Testis (tissue), 3 donors: ENCODE data around the gene OR6B3. TPM values are rescaled to one million over a fixed set of nuclear protein-coding genes. Genes with fewer than 3 reads are reported as not detected.

Experiments used
- DNase-seq: peaks from one replicate; pipeline ENCODE4 v3.0.0-alpha.2; 2019
- H3K27ac ChIP-seq, 2 donors: fragments of 200-600 bp; sonication (generic); one replicate each; pipeline ENCODE4 v1.5.1; 2019
- H3K27me3 ChIP-seq: fragments of 200-600 bp; sonication (generic); one replicate; pipeline ENCODE4 v1.5.1; 2019
- H3K36me3 ChIP-seq: fragments of 200-600 bp; sonication (generic); one replicate; pipeline ENCODE4 v1.5.1; 2017; ENCODE audit warnings: low read depth; ENCODE audit errors: missing control alignments
- H3K4me1 ChIP-seq: fragments of 200-600 bp; sonication (generic); one replicate; pipeline ENCODE4 v1.5.1; 2019
- H3K4me3 ChIP-seq, 2 donors: fragments of 200-600 bp; sonication (generic); one replicate each; pipeline ENCODE4 v1.5.1; 2017 to 2019
- H3K9me3 ChIP-seq: fragments of 200-600 bp; sonication (generic); one replicate; pipeline ENCODE4 v1.5.1; 2017
- POLR2A ChIP-seq: fragments of 450-650 bp; IDR thresholded peaks from one replicate; pipeline ENCODE4 v1.6.1; 2017; ENCODE audit warnings: antibody characterized with exemption, mild to moderate bottlenecking, moderate library complexity
- WGBS, 2 donors: methylation state at CpG; one replicate each; pipeline ENCODE4 v1.1.5; 2018; 5-methylcytosine and 5-hydroxymethylcytosine counted together
- intact Hi-C: fragments of 100-400 bp; cut with DNase I; formaldehyde crosslinking; loops from one replicate; pipeline ENCODE4 v1.15.1; 2023; ENCODE audit warnings: low total_unique reads
- polyA plus RNA-seq: library from polyadenylated mRNA; stranded (reverse); fragments of 350-450 nt; fragmentation: Illumina TruSeq; extraction: RNeasy Lipid Tissue Mini Kit (QIAGEN cat#74804); gene quantifications from one replicate; pipeline ENCODE4 v1.2.3, GENCODE V29; 2014; ENCODE audit warnings: low read depth, low replicate concordance; ENCODE audit not compliant: insufficient read depth
- total RNA-seq, 2 donors: library from RNA; depleted of rRNA; stranded (reverse); fragments of >200 nt; gene quantifications; one replicate each; pipeline ENCODE4 v1.2.3, GENCODE V29; 2016
- TF ChIP-seq, protein P1 (sequence below), 3 experiments: fragments of 450-650 bp in 2 of 3; fragments of 200-600 bp in 1 of 3; sonication (generic) in 1 of 3; IDR thresholded peaks; one replicate each; pipeline ENCODE4 v1.5.1; 2016 to 2019; ENCODE audit warnings: antibody characterized with exemption in 3 of 3, mild to moderate bottlenecking in 2 of 3, moderate library complexity in 1 of 3

Gene OR6B3
- total and polyA plus RNA-seq, 3 donors from 2014 or later: 0.80 to 1.4 (median 1.0) TPM

DNA sequence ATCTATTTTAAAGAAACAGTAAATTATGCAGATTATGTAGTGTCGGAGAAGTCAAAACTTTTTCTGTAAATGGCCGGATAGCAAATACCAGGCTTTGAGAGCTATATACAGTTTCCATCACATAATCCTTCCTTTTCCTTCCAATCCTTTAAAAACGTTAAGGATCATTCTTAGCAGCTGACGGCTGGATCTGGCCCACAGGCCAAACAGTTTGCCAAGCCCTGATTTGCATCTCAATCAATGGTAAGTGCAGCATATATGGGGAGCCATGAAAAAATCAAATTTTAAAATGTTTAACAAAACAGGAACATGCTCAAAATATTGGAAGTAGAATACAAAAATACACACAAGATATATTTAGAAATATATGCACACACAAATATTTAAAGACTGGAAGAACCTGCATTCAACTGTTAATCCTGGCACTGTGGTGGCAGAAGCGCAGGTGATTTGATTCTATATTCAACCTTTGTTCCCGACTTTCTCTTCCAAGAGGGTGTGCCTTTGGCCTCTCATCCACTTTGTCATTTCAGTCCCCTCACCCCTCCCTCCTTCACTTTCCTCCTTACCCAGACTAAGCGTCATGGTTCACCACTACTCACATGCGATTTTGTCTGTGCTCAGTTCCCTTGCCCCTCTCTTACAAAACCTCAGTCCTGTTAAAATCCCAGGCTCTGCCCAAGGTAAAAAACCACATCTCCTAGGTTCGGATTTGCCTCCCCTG is 55.5 kb downstream of the OR6B3 start:
- Histone ChIP-seq H3K27me3 (no peaks in the 10 kb centered on the region), H3K4me3 (no peak overlapping the region), H3K4me1 (no peaks in the 10 kb centered on the region), H3K27ac (no peak overlapping the region), H3K36me3 (no peaks in the 10 kb centered on the region), H3K9me3 (no peaks in the 10 kb centered on the region)
- intact Hi-C loops: no loop called here
- DNase-seq: no peak
- 81% methylated on average over 9 of the region's 9 CpGs for WGBS, 2 donors
- TF ChIP-seq, protein P1, sequence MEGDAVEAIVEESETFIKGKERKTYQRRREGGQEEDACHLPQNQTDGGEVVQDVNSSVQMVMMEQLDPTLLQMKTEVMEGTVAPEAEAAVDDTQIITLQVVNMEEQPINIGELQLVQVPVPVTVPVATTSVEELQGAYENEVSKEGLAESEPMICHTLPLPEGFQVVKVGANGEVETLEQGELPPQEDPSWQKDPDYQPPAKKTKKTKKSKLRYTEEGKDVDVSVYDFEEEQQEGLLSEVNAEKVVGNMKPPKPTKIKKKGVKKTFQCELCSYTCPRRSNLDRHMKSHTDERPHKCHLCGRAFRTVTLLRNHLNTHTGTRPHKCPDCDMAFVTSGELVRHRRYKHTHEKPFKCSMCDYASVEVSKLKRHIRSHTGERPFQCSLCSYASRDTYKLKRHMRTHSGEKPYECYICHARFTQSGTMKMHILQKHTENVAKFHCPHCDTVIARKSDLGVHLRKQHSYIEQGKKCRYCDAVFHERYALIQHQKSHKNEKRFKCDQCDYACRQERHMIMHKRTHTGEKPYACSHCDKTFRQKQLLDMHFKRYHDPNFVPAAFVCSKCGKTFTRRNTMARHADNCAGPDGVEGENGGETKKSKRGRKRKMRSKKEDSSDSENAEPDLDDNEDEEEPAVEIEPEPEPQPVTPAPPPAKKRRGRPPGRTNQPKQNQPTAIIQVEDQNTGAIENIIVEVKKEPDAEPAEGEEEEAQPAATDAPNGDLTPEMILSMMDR (IDR thresholded peaks at IDR 0.05): no peak
- no peak for TF ChIP-seq POLR2A

Other genes starting within 250 kb of the OR6B3 start
- gene NDUFA10, start 28.2 kb downstream of the OR6B3 start, total RNA-seq: 100 to 1,000 TPM; 139 to 165 TPM
- gene NDUFA10, start 28.2 kb downstream of the OR6B3 start, polyA plus RNA-seq: 108 TPM
- gene OR6B2, start 23.1 kb downstream of the OR6B3 start, total RNA-seq: not detected
- gene OR6B2, start 23.1 kb downstream of the OR6B3 start, polyA plus RNA-seq: not detected
- 100 to 1,000 TPM; 170 to 201 TPM for gene COPS9, start 82.8 kb upstream of the OR6B3 start, total RNA-seq
- gene COPS9, start 82.8 kb upstream of the OR6B3 start, polyA plus RNA-seq: 167 TPM
- gene OTOS, start 87.1 kb upstream of the OR6B3 start, total RNA-seq: 1 to 10 TPM in 1 of 2 donors, not detected in 1; 1.5 TPM
- 1.2 TPM for gene OTOS, start 87.1 kb upstream of the OR6B3 start, polyA plus RNA-seq